RPMI7951 (cell line): Measurements from ENCODE around the gene HAUS3. TPM values are rescaled to one million over a fixed set of nuclear protein-coding genes. Genes with fewer than 3 reads are reported as not detected.

Source experiments
- DNase-seq: peaks from one replicate; pipeline ENCODE4 v3.0.0-alpha.2; 2012; ENCODE audit warnings: low read depth
- total RNA-seq: library from RNA; depleted of rRNA; stranded (reverse); fragments of >200 nt; shearing (Covaris generic); gene quantifications from 2 replicates; pipeline ENCODE4 v1.2.3, GENCODE V29; 2014

The HAUS3 gene
- total RNA-seq, 1 experiment from 2014 or later, result 12.1 TPM

- DNase-seq, result no peak
These were observed 22.6 kb upstream of the HAUS3 start for GRCh38 chr4:2264481-2265041.

- DNase-seq, result no peak
These were observed 22.0 kb upstream of the HAUS3 start for GRCh38 chr4:2263926-2264321.

- no peak for DNase-seq
These were observed 21.0 kb upstream of the HAUS3 start for GRCh38 chr4:2262944-2263250.

- peak; percentile 99 for DNase-seq
These were observed 20.4 kb upstream of the HAUS3 start for GRCh38 chr4:2262145-2262943.

- DNase-seq, result no peak
These were observed 19.9 kb upstream of the HAUS3 start, which contains the start of gene MXD4 for GRCh38 chr4:2261853-2262144. Gene MXD4, minus strand, starts transcription at chr4:2262109. Its CDS starts 129 bp downstream, at chr4:2261980.

GRCh38 chr4:2261110-2261852 lies 19.4 kb upstream of the HAUS3 start:
- DNase-seq, result peak; percentile 29

- DNase-seq, result no peak
These were observed 18.6 kb upstream of the HAUS3 start for GRCh38 chr4:2260344-2261109.

GRCh38 chr4:2259541-2260343 lies 17.8 kb upstream of the HAUS3 start:
- DNase-seq, result no peak

GRCh38 chr4:2259036-2259540 lies 17.2 kb upstream of the HAUS3 start:
- DNase-seq, result no peak

- no peak for DNase-seq
These were observed 16.4 kb upstream of the HAUS3 start for GRCh38 chr4:2258091-2259035.

- DNase-seq, result no peak
These were observed 15.6 kb upstream of the HAUS3 start for GRCh38 chr4:2257361-2258081.

GRCh38 chr4:2256781-2257191 lies 14.9 kb upstream of the HAUS3 start:
- DNase-seq, result no peak

- DNase-seq, result no peak
These were observed 14.3 kb upstream of the HAUS3 start for GRCh38 chr4:2256156-2256731.

- DNase-seq, result no peak
These were observed 13.7 kb upstream of the HAUS3 start for GRCh38 chr4:2255501-2256155.

GRCh38 chr4:2254665-2255500 lies 13.0 kb upstream of the HAUS3 start:
- DNase-seq, result no peak

- no peak for DNase-seq
These were observed 11.5 kb upstream of the HAUS3 start for GRCh38 chr4:2253160-2254084.
